Parathyroid adenoma (tissue), 2 donors: ENCODE data around the gene PTPRD.

Source experiments
- H2AFZ ChIP-seq: fragments of 300-600 bp; sonication (generic); one replicate; pipeline ENCODE4 v1.7.0; 2017; ENCODE audit warnings: antibody characterized with exemption, mild to moderate bottlenecking
- H3K27ac ChIP-seq: fragments of 300-600 bp; sonication (generic); one replicate; pipeline ENCODE4 v1.7.0; 2017
- H3K27me3 ChIP-seq: fragments of 300-600 bp; sonication (generic); one replicate; pipeline ENCODE4 v1.7.0; 2017; ENCODE audit warnings: low read length; ENCODE audit not compliant: control insufficient read depth, insufficient read depth
- H3K36me3 ChIP-seq: fragments of 300-600 bp; sonication (generic); one replicate; pipeline ENCODE4 v1.7.0; 2017; ENCODE audit warnings: low read length; ENCODE audit not compliant: control insufficient read depth, insufficient read depth
- H3K4me1 ChIP-seq: fragments of 300-600 bp; sonication (generic); one replicate; pipeline ENCODE4 v1.7.0; 2017; ENCODE audit warnings: control low read depth
- H3K4me2 ChIP-seq: fragments of 300-600 bp; sonication (generic); one replicate; pipeline ENCODE4 v1.7.0; 2017; ENCODE audit warnings: low read length
- H3K4me3 ChIP-seq: fragments of 300-600 bp; sonication (generic); one replicate; pipeline ENCODE4 v1.7.0; 2017; ENCODE audit warnings: low read depth, low read length
- H3K79me2 ChIP-seq: fragments of 300-600 bp; sonication (generic); one replicate; pipeline ENCODE4 v1.7.0; 2017; ENCODE audit warnings: control low read depth
- H3K9ac ChIP-seq: fragments of 300-600 bp; sonication (generic); one replicate; pipeline ENCODE4 v1.7.0; 2017; ENCODE audit warnings: mild to moderate bottlenecking
- H3K9me3 ChIP-seq: fragments of 300-600 bp; sonication (generic); one replicate; pipeline ENCODE4 v1.7.0; 2017; ENCODE audit warnings: low read length; ENCODE audit not compliant: control insufficient read depth
- TF ChIP-seq, protein P1 (sequence below): fragments of 300-600 bp; sonication (generic); IDR thresholded peaks from one replicate; pipeline ENCODE4 v1.7.0; 2017; ENCODE audit warnings: antibody characterized with exemption, mild to moderate bottlenecking
- donor health status: primary hyperparathyroidism.

Gene PTPRD

GRCh38 chr9:10272830-10273229 is 340.0 kb downstream of the PTPRD start:
- Histone ChIP-seq H3K9ac (no peak overlapping the region), H3K27me3 (no peaks in the 10 kb centered on the region)

GRCh38 chr9:10268531-10269485 is 344.0 kb downstream of the PTPRD start:
- no peak overlapping the region for H3K4me3 ChIP-seq
- H3K36me3 ChIP-seq = no peaks in the 10 kb centered on the region
- H3K9me3 ChIP-seq = no peaks in the 10 kb centered on the region
- H3K9ac ChIP-seq = no peak overlapping the region
- H3K4me1 ChIP-seq = no peaks in the 10 kb centered on the region
- TF ChIP-seq, protein P1, sequence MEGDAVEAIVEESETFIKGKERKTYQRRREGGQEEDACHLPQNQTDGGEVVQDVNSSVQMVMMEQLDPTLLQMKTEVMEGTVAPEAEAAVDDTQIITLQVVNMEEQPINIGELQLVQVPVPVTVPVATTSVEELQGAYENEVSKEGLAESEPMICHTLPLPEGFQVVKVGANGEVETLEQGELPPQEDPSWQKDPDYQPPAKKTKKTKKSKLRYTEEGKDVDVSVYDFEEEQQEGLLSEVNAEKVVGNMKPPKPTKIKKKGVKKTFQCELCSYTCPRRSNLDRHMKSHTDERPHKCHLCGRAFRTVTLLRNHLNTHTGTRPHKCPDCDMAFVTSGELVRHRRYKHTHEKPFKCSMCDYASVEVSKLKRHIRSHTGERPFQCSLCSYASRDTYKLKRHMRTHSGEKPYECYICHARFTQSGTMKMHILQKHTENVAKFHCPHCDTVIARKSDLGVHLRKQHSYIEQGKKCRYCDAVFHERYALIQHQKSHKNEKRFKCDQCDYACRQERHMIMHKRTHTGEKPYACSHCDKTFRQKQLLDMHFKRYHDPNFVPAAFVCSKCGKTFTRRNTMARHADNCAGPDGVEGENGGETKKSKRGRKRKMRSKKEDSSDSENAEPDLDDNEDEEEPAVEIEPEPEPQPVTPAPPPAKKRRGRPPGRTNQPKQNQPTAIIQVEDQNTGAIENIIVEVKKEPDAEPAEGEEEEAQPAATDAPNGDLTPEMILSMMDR = no peak
- no peak overlapping the region for H3K4me2 ChIP-seq
- H2AFZ ChIP-seq = no peak overlapping the region
- no peaks in the 10 kb centered on the region for H3K79me2 ChIP-seq
- H3K27ac ChIP-seq = no peak overlapping the region
- H3K27me3 ChIP-seq = no peaks in the 10 kb centered on the region

More at GRCh38 chr9:10272830-10273229, 340.0 kb downstream of the PTPRD start:
- H3K4me3 ChIP-seq = no peak overlapping the region
- TF ChIP-seq, protein P1 = no peak
- no peaks in the 10 kb centered on the region for H3K36me3 ChIP-seq
- no peaks in the 10 kb centered on the region for H3K9me3 ChIP-seq
- H3K4me1 ChIP-seq = no peaks in the 10 kb centered on the region
- no peaks in the 10 kb centered on the region for H3K79me2 ChIP-seq
- H3K27ac ChIP-seq = no peak overlapping the region
- H3K4me2 ChIP-seq = no peak overlapping the region
- no peak overlapping the region for H2AFZ ChIP-seq

GRCh38 chr9:10265153-10265631 is 347.6 kb downstream of the PTPRD start:
- H3K79me2 ChIP-seq = no peaks in the 10 kb centered on the region
- H3K27me3 ChIP-seq = no peaks in the 10 kb centered on the region
- H3K36me3 ChIP-seq = no peaks in the 10 kb centered on the region
- H2AFZ ChIP-seq = no peak overlapping the region
- H3K4me1 ChIP-seq = no peaks in the 10 kb centered on the region
- no peak overlapping the region for H3K27ac ChIP-seq
- no peak overlapping the region for H3K4me3 ChIP-seq
- no peaks in the 10 kb centered on the region for H3K9me3 ChIP-seq
- no peak overlapping the region for H3K4me2 ChIP-seq
- TF ChIP-seq, protein P1 = no peak
- no peak overlapping the region for H3K9ac ChIP-seq

DNA sequence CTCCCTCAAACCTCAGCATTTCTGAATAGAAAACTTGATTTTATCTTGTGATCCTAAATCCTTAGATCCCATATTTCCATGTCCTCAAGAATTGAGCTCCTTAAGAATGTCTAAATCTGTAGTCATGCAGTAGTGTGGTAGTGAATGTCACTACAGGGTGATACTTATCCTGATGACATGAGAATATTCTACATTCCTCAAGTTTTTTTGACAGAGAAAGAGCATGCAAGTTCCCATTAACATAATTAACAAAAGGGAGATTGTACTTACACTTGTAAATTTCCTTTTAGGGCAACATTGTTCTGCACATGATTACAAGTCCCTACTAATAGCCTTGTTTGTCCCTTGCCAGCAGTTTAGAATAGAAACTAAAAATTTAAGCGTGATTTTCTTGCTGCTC is 352.3 kb downstream of the PTPRD start:
- Histone ChIP-seq H3K27ac (no peak overlapping the region), H3K36me3 (no peaks in the 10 kb centered on the region)

More for the DNA sequence above, 352.3 kb downstream of the PTPRD start:
- H3K27me3 ChIP-seq = no peaks in the 10 kb centered on the region
- H2AFZ ChIP-seq = no peak overlapping the region
- no peaks in the 10 kb centered on the region for H3K9me3 ChIP-seq
- H3K4me3 ChIP-seq = no peak overlapping the region
- H3K79me2 ChIP-seq = no peaks in the 10 kb centered on the region
- no peak overlapping the region for H3K9ac ChIP-seq
- H3K4me2 ChIP-seq = no peak overlapping the region
- H3K4me1 ChIP-seq = no peaks in the 10 kb centered on the region
- TF ChIP-seq, protein P1 = no peak
